Mesothelial cell of epicardium (in vitro differentiated cells): ENCODE measurements around the gene MLC1. TPM values are rescaled to one million over a fixed set of nuclear protein-coding genes. Genes with fewer than 3 reads are reported as not detected.

Experiments used
- DNase-seq, 2 experiments: peaks; one replicate each; pipeline ENCODE4 v3.0.0; 2021; ENCODE audit warnings: low spot score in 2 of 2; ENCODE audit not compliant: unreplicated experiment in 2 of 2
- H3K27ac Mint-ChIP-seq: 2 replicates; pipeline ENCODE4 v1.8.0; 2021; ENCODE audit warnings: mixed read lengths
- H3K27me3 Mint-ChIP-seq: 2 replicates; pipeline ENCODE4 v1.8.0; 2021; ENCODE audit warnings: low read depth, mixed read lengths
- H3K36me3 Mint-ChIP-seq: 2 replicates; pipeline ENCODE4 v1.8.0; 2021; ENCODE audit warnings: mixed read lengths
- H3K4me1 Mint-ChIP-seq: 2 replicates; pipeline ENCODE4 v1.8.0; 2021; ENCODE audit warnings: mixed read lengths
- H3K4me3 Mint-ChIP-seq: 2 replicates; pipeline ENCODE4 v1.8.0; 2021; ENCODE audit warnings: mild to moderate bottlenecking, moderate library complexity, mixed read lengths
- H3K9me3 Mint-ChIP-seq: 2 replicates; pipeline ENCODE4 v1.8.0; 2021; ENCODE audit warnings: mixed read lengths
- CTCF ChIP-seq: fragments of 200-600 bp; sonication (generic); IDR thresholded peaks from one replicate; pipeline ENCODE4 v1.5.0; 2021; ENCODE audit warnings: antibody characterized with exemption; ENCODE audit not compliant: unreplicated experiment
- total RNA-seq: library from RNA; stranded (reverse); gene quantifications from 3 replicates; pipeline ENCODE4 v1.2.1, GENCODE V29; 2021

MLC1 gene
- total RNA-seq, 1 donor from 2014 or later, result 2.1 TPM

- TF ChIP-seq CTCF, result no peak
- Mint-ChIP-seq H3K27me3 (peaks cover 4% of the 10 kb centered on the region), H3K9me3 (peaks cover 11% of the 10 kb centered on the region), H3K36me3 (no peaks in the 10 kb centered on the region), H3K27ac (no peak overlapping the region), H3K4me3 (no peak overlapping the region), H3K4me1 (no peaks in the 10 kb centered on the region)
- DNase-seq, result no peak
These were observed 40.6 kb downstream of the MLC1 start for GRCh38 chr22:50044485-50045118.

GRCh38 chr22:50041361-50042065, 43.7 kb downstream of the MLC1 start:
- H3K27me3 Mint-ChIP-seq, result peaks cover 5% of the 10 kb centered on the region

DNA sequence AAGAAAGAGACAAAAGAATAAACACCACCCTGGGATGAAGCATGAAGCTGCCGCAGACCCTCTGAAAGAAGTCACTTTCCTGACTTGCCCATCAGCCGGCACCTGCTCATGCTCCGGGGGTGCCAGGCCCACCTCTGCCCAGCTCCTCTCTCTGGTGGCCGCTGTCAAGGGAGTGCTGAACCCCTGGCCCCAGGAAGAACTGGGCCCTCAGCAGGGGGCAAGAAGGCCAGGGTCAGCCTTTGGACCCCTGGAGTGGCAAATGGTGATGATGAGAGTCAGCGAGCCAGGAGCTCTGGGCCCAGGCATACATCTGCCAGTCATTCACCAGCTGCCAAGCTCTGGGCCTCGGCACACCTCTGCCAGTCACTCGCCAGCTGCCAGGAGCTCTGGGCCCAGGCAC, 44.5 kb downstream of the MLC1 start:
- Mint-ChIP-seq H3K4me3 (no peak overlapping the region), H3K36me3 (no peaks in the 10 kb centered on the region), H3K9me3 (peaks cover 25% of the 10 kb centered on the region), H3K4me1 (no peaks in the 10 kb centered on the region), H3K27ac (no peak overlapping the region), H3K27me3 (peaks cover 5% of the 10 kb centered on the region)
- DNase-seq, result no peak
- no peak for TF ChIP-seq CTCF

More at GRCh38 chr22:50041361-50042065, 43.7 kb downstream of the MLC1 start:
- H3K36me3 Mint-ChIP-seq, result no peaks in the 10 kb centered on the region
- TF ChIP-seq CTCF, result no peak
- no peak overlapping the region for H3K4me3 Mint-ChIP-seq
- H3K9me3 Mint-ChIP-seq, result peaks cover 25% of the 10 kb centered on the region
- no peak overlapping the region for H3K27ac Mint-ChIP-seq
- no peaks in the 10 kb centered on the region for H3K4me1 Mint-ChIP-seq
- DNase-seq, result no peak

DNA sequence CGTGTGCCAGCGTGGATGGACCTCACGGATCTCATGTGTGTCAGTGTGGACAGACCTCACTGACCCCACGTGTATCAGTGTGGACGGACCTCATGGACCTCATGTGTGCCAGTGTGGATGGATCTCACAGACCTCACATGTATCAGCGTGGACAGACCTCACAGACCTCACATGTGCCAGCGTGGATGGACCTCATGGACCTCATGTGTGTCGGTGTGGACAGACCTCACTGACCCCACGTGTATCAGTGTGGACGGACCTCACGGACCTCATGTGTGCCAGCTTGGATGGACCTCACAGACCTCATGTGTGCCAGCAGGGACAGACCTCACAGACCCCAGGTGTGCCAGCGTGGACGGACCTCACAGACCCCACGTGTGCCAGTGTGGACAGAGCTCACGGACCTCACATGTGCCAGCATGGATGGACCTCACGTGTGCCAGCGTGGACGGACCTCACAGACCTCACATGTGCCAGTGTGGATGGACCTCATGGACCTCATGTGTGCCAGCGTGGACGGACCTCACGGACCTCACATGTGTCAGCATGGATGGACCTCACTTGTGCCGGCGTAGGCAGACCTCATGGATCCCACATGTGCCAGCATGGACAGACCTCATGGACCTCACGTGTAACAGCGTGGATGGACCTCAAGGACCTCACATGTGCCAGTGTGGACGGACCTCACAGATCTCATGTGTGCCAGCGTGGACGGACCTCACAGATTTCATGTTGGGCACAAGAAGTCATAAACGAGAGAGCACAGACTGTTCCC, 45.4 kb downstream of the MLC1 start:
- no peak for TF ChIP-seq CTCF
- Mint-ChIP-seq H3K27me3 (peaks cover 5% of the 10 kb centered on the region), H3K4me1 (no peaks in the 10 kb centered on the region), H3K27ac (no peak overlapping the region), H3K36me3 (no peaks in the 10 kb centered on the region), H3K4me3 (no peak overlapping the region), H3K9me3 (peaks cover 25% of the 10 kb centered on the region)
- no peak for DNase-seq

DNA sequence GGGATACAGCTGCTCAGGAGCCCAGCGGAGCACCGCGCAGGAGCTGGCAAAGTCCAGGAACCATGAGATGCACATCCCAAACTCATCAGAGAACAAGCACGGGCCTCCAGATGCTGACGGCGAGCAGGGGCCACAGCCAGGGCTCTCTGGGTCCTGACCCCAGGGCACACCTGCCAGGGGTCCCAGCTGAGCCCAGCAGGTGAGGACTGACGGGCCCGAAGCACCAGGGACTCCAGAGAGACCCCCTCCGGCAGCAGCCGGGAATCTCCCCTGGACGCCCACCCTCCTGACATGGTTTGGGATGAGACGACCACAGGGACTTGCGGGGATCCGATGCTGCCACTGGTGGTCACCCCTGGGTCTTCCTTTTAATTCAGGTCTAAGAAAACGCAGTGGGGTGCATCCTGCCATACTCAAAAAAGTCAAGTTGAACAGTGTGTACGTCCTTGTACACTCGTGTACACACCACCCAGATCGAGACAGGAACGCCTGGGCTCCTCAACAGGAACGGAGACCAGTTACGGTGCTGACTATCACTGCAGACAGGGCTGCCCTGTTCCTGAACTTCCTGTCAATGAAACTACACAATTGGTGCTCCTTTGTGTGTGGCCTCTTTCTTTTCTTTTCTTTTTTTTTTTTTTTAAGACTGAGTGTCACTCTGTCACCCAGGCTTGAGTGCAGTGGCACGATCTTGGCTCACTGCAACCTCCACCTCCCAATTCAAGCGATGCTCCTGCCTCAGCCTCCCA, 49.1 kb downstream of the MLC1 start:
- DNase-seq, result no peak
- no peaks in the 10 kb centered on the region for H3K36me3 Mint-ChIP-seq
- peaks cover 7% of the 10 kb centered on the region for H3K27me3 Mint-ChIP-seq
- no peak overlapping the region for H3K4me3 Mint-ChIP-seq
- no peak for TF ChIP-seq CTCF
- H3K4me1 Mint-ChIP-seq, result no peaks in the 10 kb centered on the region
- H3K9me3 Mint-ChIP-seq, result peaks cover 14% of the 10 kb centered on the region
- H3K27ac Mint-ChIP-seq, result no peak overlapping the region
